IPS DF 19.7 (cell line): ENCODE data around the gene ASTN2.
A peak's percentile ranks its signal among the peaks of the same experiment; 100 is the strongest.

ENCODE experiments used
- DNase-seq: peaks from one replicate; pipeline ENCODE4 v3.0.0-alpha.2; 2013; ENCODE audit warnings: low read depth, low spot score

The ASTN2 gene

GRCh38 chr9:116488373-116488772 lies 926.5 kb downstream of the ASTN2 start:
- no peak for DNase-seq

- no peak for DNase-seq
Observed at GRCh38 chr9:116484492-116485061, 930.3 kb downstream of the ASTN2 start.

GRCh38 chr9:116483622-116484491 lies 931.0 kb downstream of the ASTN2 start:
- DNase-seq: no peak

GRCh38 chr9:116482740-116483139 lies 932.1 kb downstream of the ASTN2 start:
- no peak for DNase-seq

GRCh38 chr9:116480700-116481099 lies 934.2 kb downstream of the ASTN2 start:
- DNase-seq: no peak

GRCh38 chr9:116479967-116480366 lies 934.9 kb downstream of the ASTN2 start:
- DNase-seq: no peak

GRCh38 chr9:116479056-116479544 lies 935.8 kb downstream of the ASTN2 start:
- no peak for DNase-seq

GRCh38 chr9:116477584-116478141 lies 937.2 kb downstream of the ASTN2 start:
- DNase-seq: no peak

- no peak for DNase-seq
Observed at GRCh38 chr9:116476935-116477381, 937.9 kb downstream of the ASTN2 start.

- DNase-seq: no peak
Observed at GRCh38 chr9:116476002-116476401, 938.9 kb downstream of the ASTN2 start.

GRCh38 chr9:116475201-116475600 lies 939.7 kb downstream of the ASTN2 start:
- no peak for DNase-seq

GRCh38 chr9:116471944-116472506 lies 942.8 kb downstream of the ASTN2 start:
- DNase-seq: no peak

GRCh38 chr9:116471093-116471906 lies 943.6 kb downstream of the ASTN2 start:
- DNase-seq: peak; percentile 90

- no peak for DNase-seq
Observed at GRCh38 chr9:116468793-116469527, 945.9 kb downstream of the ASTN2 start.

GRCh38 chr9:116468369-116468768 lies 946.5 kb downstream of the ASTN2 start:
- DNase-seq: no peak

- DNase-seq: no peak
Observed at GRCh38 chr9:116467740-116468351, 947.0 kb downstream of the ASTN2 start.

GRCh38 chr9:116466271-116467235 lies 948.3 kb downstream of the ASTN2 start:
- no peak for DNase-seq

GRCh38 chr9:116465576-116466270 lies 949.1 kb downstream of the ASTN2 start:
- DNase-seq: no peak
